Measurements from ENCODE around the gene GRK2. TPM values are rescaled to one million over a fixed set of nuclear protein-coding genes. Genes with fewer than 3 reads are reported as not detected.
A peak's percentile ranks its signal among the peaks of the same experiment; 100 is the strongest.

Gene GRK2
- total and polyA plus RNA-seq, 12 donors = 34.2 to 65.0 (median 45.5) TPM

GRCh38 chr11:67290801-67291200 is 24.5 kb downstream of the GRK2 start:
- 83 to 84% methylated on average over 7 of the region's 7 CpGs for WGBS, 2 donors
- no peak for TF ChIP-seq CTCF (IDR thresholded peaks at IDR 0.05)
- Histone ChIP-seq H3K27me3 (no peaks in the 10 kb centered on the region), H3K27ac (peak overlapping the region in 3 of 10 donors; percentile 7 to 98 (median 84)), H3K4me1 (peaks cover 7 to 73% (median 40%) of the 10 kb centered on the region in 9 donors), H3K9me3 (peaks cover 0 to 10% (median 0%) of the 10 kb centered on the region in 11 donors), H3K4me3 (peak overlapping the region in 4 of 10 donors; percentile 63 to 88 (median 79)), H3K36me3 (peaks cover 0 to 74% (median 20%) of the 10 kb centered on the region in 9 donors)
- ATAC-seq (no peak), DNase-seq (peak in 1 of 2 donors; percentile 39)
- intact Hi-C loops (cut with DNase I) = no loop called here

- peaks cover 0 to 17% (median 0%) of the 10 kb centered on the region in 11 donors for H3K9me3 ChIP-seq
- peaks cover 7 to 64% (median 36%) of the 10 kb centered on the region in 9 donors for H3K4me1 ChIP-seq
- intact Hi-C loops (cut with DNase I) = no loop called here
- DNase-seq (peak in 1 of 2 donors; percentile 13), ATAC-seq (no peak)
- WGBS, 2 donors = 89 to 91% methylated on average over 33 of the region's 33 CpGs
- no peaks in the 10 kb centered on the region for H3K27me3 ChIP-seq
- H3K36me3 ChIP-seq = peaks cover 0 to 74% (median 21%) of the 10 kb centered on the region in 9 donors
- no peak overlapping the region for H3K27ac ChIP-seq
- TF ChIP-seq CTCF (IDR thresholded peaks at IDR 0.05) = no peak
- H3K4me3 ChIP-seq = no peak overlapping the region
Observed at GRCh38 chr11:67291481-67292381, 25.5 kb downstream of the GRK2 start.

GRCh38 chr11:67292671-67293070 is 26.4 kb downstream of the GRK2 start:
- DNase-seq = no peak
- H3K27ac ChIP-seq = no peak overlapping the region
- intact Hi-C loops (cut with DNase I) = no loop called here
- H3K36me3 ChIP-seq = peaks cover 0 to 77% (median 26%) of the 10 kb centered on the region in 9 donors
- peaks cover 4 to 55% (median 26%) of the 10 kb centered on the region in 9 donors for H3K4me1 ChIP-seq
- TF ChIP-seq CTCF (IDR thresholded peaks at IDR 0.05) = no peak
- 59 to 62% methylated on average over 3 of the region's 3 CpGs for WGBS, 2 donors
- no peak overlapping the region for H3K4me3 ChIP-seq
- H3K9me3 ChIP-seq = peaks cover 0 to 17% (median 0%) of the 10 kb centered on the region in 11 donors
- H3K27me3 ChIP-seq = no peaks in the 10 kb centered on the region
- no peak for ATAC-seq

- no peak for ATAC-seq
Observed at GRCh38 chr11:67293090-67293489, 26.8 kb downstream of the GRK2 start.

More at GRCh38 chr11:67293090-67293489, 26.8 kb downstream of the GRK2 start:
- Histone ChIP-seq H3K4me1 (peaks cover under 1 to 50% (median 22%) of the 10 kb centered on the region in 9 donors), H3K27me3 (no peaks in the 10 kb centered on the region), H3K4me3 (no peak overlapping the region), H3K9me3 (peaks cover 0 to 17% (median 0%) of the 10 kb centered on the region in 11 donors), H3K36me3 (peaks cover 0 to 82% (median 26%) of the 10 kb centered on the region in 9 donors), H3K27ac (no peak overlapping the region)
- no peak for DNase-seq
- WGBS, 2 donors = 45 to 46% methylated on average over 3 of the region's 3 CpGs
- intact Hi-C loops (cut with DNase I) = no loop called here
- TF ChIP-seq CTCF (IDR thresholded peaks at IDR 0.05) = no peak
